Endothelial cell of umbilical vein (primary cell): ENCODE data around the gene PIK3R4. TPM values are rescaled to one million over a fixed set of nuclear protein-coding genes. Genes with fewer than 3 reads are reported as not detected.

Source experiments
- BruUV-seq: library from RNA; stranded (reverse); fragments of 400-500 nt; replicated peaks from 2 replicates; lab custom pipeline; 2021; lab: Mats Ljungman, UMichigan
- CTCF ChIA-PET: fragments of 300-600, 350-600 bp; sonication (Branson Sonifier 250); formaldehyde crosslinking; loops from one replicate; lab custom pipeline; 2021; ENCODE audit warnings: antibody characterized with exemption, inconsistent platforms; lab: Charles Lee
- POLR2A ChIA-PET: fragments of 300-600, 350-600 bp; sonication (Branson Sonifier 250); formaldehyde crosslinking; loops from one replicate; lab custom pipeline; 2021; ENCODE audit warnings: antibody characterized with exemption, inconsistent platforms; lab: Charles Lee
- DNase-seq: peaks from one replicate; pipeline ENCODE4 v3.0.0-alpha.2; 2011; ENCODE audit warnings: low read depth, low spot score
- FAIRE-seq: peaks from 2 replicates; lab custom pipeline; 2011; peaks lifted over from hg19 to GRCh38; lab: Jason Lieb, UNC
- H2AFZ ChIP-seq: 2 replicates; pipeline ENCODE4 v1.6.0; 2012; ENCODE audit warnings: low read depth, low read length, control low read depth, inconsistent platforms
- H3K27ac ChIP-seq: 2 replicates; pipeline ENCODE4 v1.5.1; 2011; ENCODE audit warnings: low read depth, mild to moderate bottlenecking, control low read depth, low read length, moderate library complexity; ENCODE audit not compliant: insufficient read depth
- H3K27me3 ChIP-seq, 2 experiments: 2 replicates each; pipeline versions ENCODE4 v1.6.0 to v1.6.1; 2011; ENCODE audit warnings: low read length in 2 of 2, mixed read lengths in 1 of 2; ENCODE audit not compliant: control insufficient read depth in 2 of 2, insufficient read depth in 2 of 2
- H3K36me3 ChIP-seq, 2 experiments: 2 replicates in 1 of 2; 3 replicates in 1 of 2; pipeline ENCODE4 v1.5.1; 2011; ENCODE audit warnings: low read length in 2 of 2, mild to moderate bottlenecking in 1 of 2, moderate library complexity in 1 of 2; ENCODE audit not compliant: control insufficient read depth in 2 of 2, insufficient read depth in 2 of 2; ENCODE audit errors: extremely low read depth in 1 of 2
- H3K4me1 ChIP-seq: 3 replicates; pipeline ENCODE4 v1.5.1; 2011; ENCODE audit warnings: mild to moderate bottlenecking, low read length; ENCODE audit not compliant: control insufficient read depth, insufficient read depth; ENCODE audit errors: extremely low read depth
- H3K4me2 ChIP-seq: 2 replicates; pipeline ENCODE4 v1.6.1; 2011; ENCODE audit warnings: low read length, control low read depth, mixed read lengths; ENCODE audit not compliant: insufficient read depth
- H3K4me3 ChIP-seq, 3 experiments: fragments of 200-600 bp in 1 of 3; sonication (generic), shearing (Covaris generic) in 1 of 3; replicated peaks in 1 of 3; 2 replicates each; pipeline ENCODE4 v1.5.1; 2011 to 2016; ENCODE audit warnings: control low read depth in 3 of 3, low read length in 3 of 3, mild to moderate bottlenecking in 2 of 3, inconsistent platforms in 1 of 3, low read depth in 1 of 3, moderate library complexity in 1 of 3; ENCODE audit not compliant: insufficient read depth in 1 of 3
- H3K79me2 ChIP-seq: 2 replicates; pipeline ENCODE4 v1.6.0; 2012; ENCODE audit warnings: low read length, inconsistent platforms; ENCODE audit not compliant: control insufficient read depth, insufficient read depth
- H3K9ac ChIP-seq: replicated peaks from 2 replicates; pipeline ENCODE3; 2011; ENCODE audit warnings: low read length, control low read depth; ENCODE audit not compliant: insufficient read depth; ENCODE audit errors: extremely low read depth
- H3K9me1 ChIP-seq: replicated peaks from 3 replicates; pipeline ENCODE4 v1.6.0; 2011; ENCODE audit warnings: mild to moderate bottlenecking, low read length; ENCODE audit not compliant: control insufficient read depth, insufficient read depth; ENCODE audit errors: extremely low read depth
- H3K9me3 ChIP-seq: replicated peaks from 2 replicates; pipeline ENCODE4 v1.5.1; 2012; ENCODE audit warnings: low read length, inconsistent platforms; ENCODE audit not compliant: control insufficient read depth, insufficient read depth
- H4K20me1 ChIP-seq: replicated peaks from 2 replicates; pipeline ENCODE3; 2011; ENCODE audit warnings: mild to moderate bottlenecking, low read length; ENCODE audit not compliant: control insufficient read depth, insufficient read depth; ENCODE audit errors: extremely low read depth
- EZH2 ChIP-seq: IDR thresholded peaks from 2 replicates; pipeline ENCODE4 v1.6.1; 2012; ENCODE audit warnings: borderline replicate concordance, low read depth, mild to moderate bottlenecking, moderate library complexity, low read length, inconsistent platforms; ENCODE audit not compliant: severe bottlenecking
- FOS ChIP-seq: IDR thresholded peaks from 2 replicates; pipeline ENCODE4 v1.6.1; 2011; ENCODE audit warnings: mild to moderate bottlenecking, low read length, moderate library complexity, borderline replicate concordance; ENCODE audit not compliant: insufficient read depth
- GATA2 ChIP-seq: IDR thresholded peaks from 2 replicates; pipeline ENCODE4 v1.7.0; 2011; ENCODE audit warnings: low read depth, mild to moderate bottlenecking, moderate library complexity, mixed read lengths, low read length; ENCODE audit not compliant: insufficient read length, insufficient read depth
- JUN ChIP-seq: IDR thresholded peaks from 2 replicates; pipeline ENCODE4 v1.6.1; 2011; ENCODE audit warnings: borderline replicate concordance, low read depth; ENCODE audit not compliant: insufficient read length, insufficient read depth
- POLR2AphosphoS5 ChIP-seq: IDR thresholded peaks from 2 replicates; pipeline ENCODE4 v1.6.1; 2012; ENCODE audit warnings: low read depth, mild to moderate bottlenecking, control low read depth, low read length, moderate library complexity; ENCODE audit not compliant: insufficient read depth
- dilution Hi-C: fragments of 300-500 bp; cut with MboI; formaldehyde crosslinking; loops from one replicate; pipeline ENCODE4 v1.15.0; 2019; ENCODE audit warnings: low sequenced_read_pairs; ENCODE audit not compliant: extremely low pct_ligation_motif_present
- intact Hi-C: fragments of 100-400 bp; cut with micrococcal nuclease; formaldehyde crosslinking; loops from one replicate; pipeline ENCODE4 v1.10.0; 2022
- polyA plus RNA-seq, 4 experiments: library from polyadenylated mRNA; depleted of rRNA in 3 of 4; stranded (reverse) in 3 of 4; unstranded in 1 of 4; fragments of >200 nt; gene quantifications; 2 replicates each; pipeline versions ENCODE4 v1.2.1 to v1.2.3, GENCODE V29; 2011 to 2012; ENCODE audit warnings: missing spikeins in 1 of 4
- total RNA-seq: library from RNA; stranded (reverse); gene quantifications from 2 replicates; pipeline ENCODE4 v1.2.3, GENCODE V29; 2021

PIK3R4 gene
- total and polyA plus RNA-seq, 2 donors (not counting 3 experiments of a cell fraction or from before 2014, with no cell fraction given), result 23.0 to 43.1 TPM

GRCh38 chr3:130712718-130713423 lies 33.8 kb downstream of the PIK3R4 start:
- CTCF ChIA-PET, result interaction anchor here (1.9 kb wide), 1 partner anchor 11 kb away, joined by 7 read pairs; no protein-coding TSS in a partner anchor
- Histone ChIP-seq H3K27me3 (no peaks in the 10 kb centered on the region), H2AFZ (no peak overlapping the region), H3K79me2 (no peaks in the 10 kb centered on the region), H3K27ac (no peak overlapping the region), H4K20me1 (no peaks in the 10 kb centered on the region), H3K4me1 (peaks cover 4% of the 10 kb centered on the region), H3K9me3 (no peaks in the 10 kb centered on the region), H3K4me3 (no peak overlapping the region), H3K4me2 (no peak overlapping the region), H3K9ac (no peak overlapping the region), H3K9me1 (no peaks in the 10 kb centered on the region), H3K36me3 (peaks cover 0 to 2% of the 10 kb centered on the region in 2 experiments)
- FAIRE-seq (no peak), DNase-seq (no peak)
- dilution Hi-C loops, result no loop called here
- no TSS peak for BruUV-seq
- no peak for TF ChIP-seq JUN
- POLR2A ChIA-PET, result no interaction called here
- intact Hi-C loops, result no loop called here

GRCh38 chr3:130711565-130712324 lies 34.9 kb downstream of the PIK3R4 start:
- DNase-seq, result peak; percentile 55
- ChIA-PET CTCF (interaction anchor here (1.0 to 1.9 kb wide), 2 partner anchors 10 to 18 kb away, joined by 4 to 7 read pairs; no protein-coding TSS in a partner anchor), POLR2A (no interaction called here)
- Histone ChIP-seq H2AFZ (no peak overlapping the region), H3K9me3 (no peaks in the 10 kb centered on the region), H4K20me1 (no peaks in the 10 kb centered on the region), H3K27ac (no peak overlapping the region), H3K4me2 (no peak overlapping the region), H3K79me2 (no peaks in the 10 kb centered on the region), H3K27me3 (no peaks in the 10 kb centered on the region), H3K9ac (no peak overlapping the region), H3K4me3 (no peak overlapping the region), H3K9me1 (no peaks in the 10 kb centered on the region), H3K36me3 (peaks cover 0 to 2% of the 10 kb centered on the region in 2 experiments), H3K4me1 (peaks cover 4% of the 10 kb centered on the region)
- no peak for FAIRE-seq
- BruUV-seq, result no TSS peak
- intact Hi-C loops, result no loop called here
- dilution Hi-C loops, result no loop called here
- TF ChIP-seq FOS (peak; percentile 44), GATA2 (no peak), POLR2AphosphoS5 (no peak), EZH2 (no peak)
